WTC11 (cell line): Measurements from ENCODE around the gene OTUD7B. TPM values are rescaled to one million over a fixed set of nuclear protein-coding genes. Genes with fewer than 3 reads are reported as not detected.
A peak's percentile ranks its signal among the peaks of the same experiment; 100 is the strongest.

Experiments used
- ATAC-seq: fragments of 200-7000 bp; cut with Tn5 transposase; 2 replicates; pipeline ENCODE4 v1.10.0; 2021; ENCODE audit warnings: mild to moderate bottlenecking, moderate library complexity
- CTCF ChIA-PET: fragments of 300-600 bp; sonication (Branson Sonifier 250); formaldehyde crosslinking; loops from one replicate; lab custom pipeline; 2021; ENCODE audit warnings: antibody characterized with exemption; lab: Charles Lee
- POLR2A ChIA-PET: fragments of 350-600 bp; sonication (Branson Sonifier 250); formaldehyde crosslinking; loops from one replicate; lab custom pipeline; 2021; ENCODE audit warnings: antibody characterized with exemption; lab: Charles Lee
- DNase-seq: peaks from one replicate; pipeline ENCODE4 v3.0.0; 2021; ENCODE audit warnings: low spot score
- H3K27ac Mint-ChIP-seq: 2 replicates; pipeline ENCODE4 v1.8.0; 2021; ENCODE audit warnings: mixed read lengths
- H3K27me3 Mint-ChIP-seq: 2 replicates; pipeline ENCODE4 v1.8.0; 2021; ENCODE audit warnings: low read depth, mild to moderate bottlenecking, moderate library complexity, mixed read lengths
- H3K36me3 Mint-ChIP-seq: 2 replicates; pipeline ENCODE4 v1.8.0; 2021; ENCODE audit warnings: mixed read lengths
- H3K4me1 Mint-ChIP-seq: 2 replicates; pipeline ENCODE4 v1.8.0; 2022; ENCODE audit warnings: mixed read lengths
- H3K4me3 Mint-ChIP-seq: 2 replicates; pipeline ENCODE4 v1.8.0; 2021; ENCODE audit warnings: mild to moderate bottlenecking, moderate library complexity, mixed read lengths
- H3K9me3 Mint-ChIP-seq: 2 replicates; pipeline ENCODE4 v1.8.0; 2021; ENCODE audit warnings: mixed read lengths
- AR ChIP-seq: fragments of 250-450 bp; sonication (Bioruptor Pico); IDR thresholded peaks from 2 replicates; pipeline ENCODE4 v1.9.0; 2021; ENCODE audit warnings: mild to moderate bottlenecking
- CBFB ChIP-seq: sonication (generic); formaldehyde crosslinking; IDR thresholded peaks from 2 replicates; pipeline ENCODE4 v1.8.1; 2022; ENCODE audit warnings: mild to moderate bottlenecking, low read depth, missing genetic modification reagents
- ERG ChIP-seq: fragments of 250-450 bp; sonication (Bioruptor Pico); IDR thresholded peaks from 2 replicates; pipeline ENCODE4 v1.8.0; 2021; ENCODE audit warnings: mild to moderate bottlenecking
- ETV6 ChIP-seq: sonication (generic); formaldehyde crosslinking; IDR thresholded peaks from 2 replicates; pipeline ENCODE4 v1.8.1; 2022; ENCODE audit warnings: mild to moderate bottlenecking, missing genetic modification reagents
- FOXJ3 ChIP-seq: sonication (generic); formaldehyde crosslinking; IDR thresholded peaks from 2 replicates; pipeline ENCODE4 v1.9.0; 2021; ENCODE audit warnings: missing genetic modification reagents, mild to moderate bottlenecking, borderline replicate concordance
- GRHL2 ChIP-seq: fragments of 250-450 bp; sonication (Bioruptor Pico); IDR thresholded peaks from 2 replicates; pipeline ENCODE4 v1.8.0; 2022; ENCODE audit warnings: mild to moderate bottlenecking, moderate library complexity; ENCODE audit not compliant: insufficient replicate concordance, severe bottlenecking
- JAZF1 ChIP-seq: fragments of 250-450 bp; sonication (Bioruptor Pico); IDR thresholded peaks from 2 replicates; pipeline ENCODE4 v1.9.0; 2021; ENCODE audit warnings: moderate library complexity, mild to moderate bottlenecking, inconsistent platforms
- JUN ChIP-seq: sonication (generic); formaldehyde crosslinking; IDR thresholded peaks from 2 replicates; pipeline ENCODE4 v1.8.0; 2023; ENCODE audit warnings: mild to moderate bottlenecking, missing genetic modification reagents
- NR2C2 ChIP-seq: sonication (generic); formaldehyde crosslinking; IDR thresholded peaks from 2 replicates; pipeline ENCODE4 v1.8.0; 2022; ENCODE audit warnings: mild to moderate bottlenecking, missing genetic modification reagents
- PREB ChIP-seq: sonication (generic); formaldehyde crosslinking; IDR thresholded peaks from 2 replicates; pipeline ENCODE4 v1.8.1; 2022; ENCODE audit warnings: mild to moderate bottlenecking, missing genetic modification reagents, moderate library complexity, borderline replicate concordance
- RORB ChIP-seq: fragments of 250-450 bp; sonication (Bioruptor Pico); IDR thresholded peaks from 2 replicates; pipeline ENCODE4 v1.9.0; 2021; ENCODE audit warnings: mild to moderate bottlenecking
- SMAD3 ChIP-seq: sonication (generic); formaldehyde crosslinking; IDR thresholded peaks from 2 replicates; pipeline ENCODE4 v1.8.0; 2022; ENCODE audit warnings: missing genetic modification reagents, mild to moderate bottlenecking, borderline replicate concordance
- SMAD4 ChIP-seq: sonication (generic); formaldehyde crosslinking; IDR thresholded peaks from 2 replicates; pipeline ENCODE4 v1.8.0; 2022; ENCODE audit warnings: mild to moderate bottlenecking, missing genetic modification reagents
- TEAD1 ChIP-seq: sonication (generic); formaldehyde crosslinking; IDR thresholded peaks from 2 replicates; pipeline ENCODE4 v1.8.0; 2022; ENCODE audit warnings: mild to moderate bottlenecking, missing genetic modification reagents
- ZNF317 ChIP-seq: sonication (generic); formaldehyde crosslinking; IDR thresholded peaks from 2 replicates; pipeline ENCODE4 v1.8.1; 2023; ENCODE audit warnings: low read depth, mild to moderate bottlenecking, moderate library complexity, missing genetic modification reagents, borderline replicate concordance
- ZNF396 ChIP-seq: fragments of 250-450 bp; sonication (Bioruptor Pico); IDR thresholded peaks from 2 replicates; pipeline ENCODE4 v1.8.0; 2021; ENCODE audit warnings: mild to moderate bottlenecking, moderate library complexity, borderline replicate concordance
- ZSCAN18 ChIP-seq: fragments of 250-450 bp; sonication (Bioruptor Pico); IDR thresholded peaks from 2 replicates; pipeline ENCODE4 v2.1.2; 2022; ENCODE audit warnings: mild to moderate bottlenecking, moderate library complexity
- total RNA-seq: library from RNA; stranded (reverse); gene quantifications from 3 replicates; pipeline ENCODE4 v1.2.3, GENCODE V29; 2021
- TF ChIP-seq, protein P1 (sequence below): sonication (generic); formaldehyde crosslinking; IDR thresholded peaks from 2 replicates; pipeline ENCODE4 v1.8.1; 2022; ENCODE audit warnings: low read depth, missing genetic modification reagents, borderline replicate concordance
- TF ChIP-seq, protein P2 (sequence below): sonication (generic); formaldehyde crosslinking; IDR thresholded peaks from 2 replicates; pipeline ENCODE4 v1.8.1; 2023; ENCODE audit warnings: mild to moderate bottlenecking, missing genetic modification reagents, borderline replicate concordance
- TF ChIP-seq, protein P3 (sequence below): sonication (generic); formaldehyde crosslinking; conservative IDR thresholded peaks from 2 replicates; pipeline ENCODE4 v1.8.1; 2022; ENCODE audit warnings: mild to moderate bottlenecking, missing genetic modification reagents

OTUD7B gene
- total RNA-seq, 1 experiment from 2014 or later: 21.0 TPM

- TF ChIP-seq ETV6 (CRISPR knock-in tag): no peak
- TF ChIP-seq, protein P1, sequence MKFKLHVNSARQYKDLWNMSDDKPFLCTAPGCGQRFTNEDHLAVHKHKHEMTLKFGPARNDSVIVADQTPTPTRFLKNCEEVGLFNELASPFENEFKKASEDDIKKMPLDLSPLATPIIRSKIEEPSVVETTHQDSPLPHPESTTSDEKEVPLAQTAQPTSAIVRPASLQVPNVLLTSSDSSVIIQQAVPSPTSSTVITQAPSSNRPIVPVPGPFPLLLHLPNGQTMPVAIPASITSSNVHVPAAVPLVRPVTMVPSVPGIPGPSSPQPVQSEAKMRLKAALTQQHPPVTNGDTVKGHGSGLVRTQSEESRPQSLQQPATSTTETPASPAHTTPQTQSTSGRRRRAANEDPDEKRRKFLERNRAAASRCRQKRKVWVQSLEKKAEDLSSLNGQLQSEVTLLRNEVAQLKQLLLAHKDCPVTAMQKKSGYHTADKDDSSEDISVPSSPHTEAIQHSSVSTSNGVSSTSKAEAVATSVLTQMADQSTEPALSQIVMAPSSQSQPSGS (CRISPR knock-in tag): no peak
- no peak for TF ChIP-seq FOXJ3
- no peak for TF ChIP-seq ZNF317 (CRISPR knock-in tag)
- TF ChIP-seq, protein P2, sequence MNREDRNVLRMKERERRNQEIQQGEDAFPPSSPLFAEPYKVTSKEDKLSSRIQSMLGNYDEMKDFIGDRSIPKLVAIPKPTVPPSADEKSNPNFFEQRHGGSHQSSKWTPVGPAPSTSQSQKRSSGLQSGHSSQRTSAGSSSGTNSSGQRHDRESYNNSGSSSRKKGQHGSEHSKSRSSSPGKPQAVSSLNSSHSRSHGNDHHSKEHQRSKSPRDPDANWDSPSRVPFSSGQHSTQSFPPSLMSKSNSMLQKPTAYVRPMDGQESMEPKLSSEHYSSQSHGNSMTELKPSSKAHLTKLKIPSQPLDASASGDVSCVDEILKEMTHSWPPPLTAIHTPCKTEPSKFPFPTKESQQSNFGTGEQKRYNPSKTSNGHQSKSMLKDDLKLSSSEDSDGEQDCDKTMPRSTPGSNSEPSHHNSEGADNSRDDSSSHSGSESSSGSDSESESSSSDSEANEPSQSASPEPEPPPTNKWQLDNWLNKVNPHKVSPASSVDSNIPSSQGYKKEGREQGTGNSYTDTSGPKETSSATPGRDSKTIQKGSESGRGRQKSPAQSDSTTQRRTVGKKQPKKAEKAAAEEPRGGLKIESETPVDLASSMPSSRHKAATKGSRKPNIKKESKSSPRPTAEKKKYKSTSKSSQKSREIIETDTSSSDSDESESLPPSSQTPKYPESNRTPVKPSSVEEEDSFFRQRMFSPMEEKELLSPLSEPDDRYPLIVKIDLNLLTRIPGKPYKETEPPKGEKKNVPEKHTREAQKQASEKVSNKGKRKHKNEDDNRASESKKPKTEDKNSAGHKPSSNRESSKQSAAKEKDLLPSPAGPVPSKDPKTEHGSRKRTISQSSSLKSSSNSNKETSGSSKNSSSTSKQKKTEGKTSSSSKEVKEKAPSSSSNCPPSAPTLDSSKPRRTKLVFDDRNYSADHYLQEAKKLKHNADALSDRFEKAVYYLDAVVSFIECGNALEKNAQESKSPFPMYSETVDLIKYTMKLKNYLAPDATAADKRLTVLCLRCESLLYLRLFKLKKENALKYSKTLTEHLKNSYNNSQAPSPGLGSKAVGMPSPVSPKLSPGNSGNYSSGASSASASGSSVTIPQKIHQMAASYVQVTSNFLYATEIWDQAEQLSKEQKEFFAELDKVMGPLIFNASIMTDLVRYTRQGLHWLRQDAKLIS: no peak
Observed at GRCh38 chr1:149979245-149979971, 31.1 kb downstream of the OTUD7B start (continued).

- CTCF ChIA-PET: no interaction called here
- H3K4me3 Mint-ChIP-seq: no peak overlapping the region
- no peaks in the 10 kb centered on the region; the same call in 1 of the 2 replicates for H3K4me1 Mint-ChIP-seq
- no peaks in the 10 kb centered on the region for H3K27me3 Mint-ChIP-seq
- H3K9me3 Mint-ChIP-seq: no peaks in the 10 kb centered on the region
- peaks cover 20% of the 10 kb centered on the region for H3K36me3 Mint-ChIP-seq
- ATAC-seq: no peak
- H3K27ac Mint-ChIP-seq: peak overlapping the region; percentile 68; the same call in 1 of the 2 replicates
- no peak for DNase-seq
- TF ChIP-seq JUN (CRISPR knock-in tag) (no peak), ERG (CRISPR knock-in tag) (no peak), TEAD1 (no peak), RORB (no peak), JAZF1 (no peak), ZSCAN18 (CRISPR knock-in tag) (no peak), PREB (CRISPR knock-in tag) (no peak), CBFB (CRISPR knock-in tag) (no peak), ZNF396 (CRISPR knock-in tag) (no peak), SMAD3 (CRISPR knock-in tag) (no peak), NR2C2 (no peak), AR (CRISPR knock-in tag) (no peak), SMAD4 (CRISPR knock-in tag) (no peak), GRHL2 (CRISPR knock-in tag) (no peak)
- TF ChIP-seq, protein P3, sequence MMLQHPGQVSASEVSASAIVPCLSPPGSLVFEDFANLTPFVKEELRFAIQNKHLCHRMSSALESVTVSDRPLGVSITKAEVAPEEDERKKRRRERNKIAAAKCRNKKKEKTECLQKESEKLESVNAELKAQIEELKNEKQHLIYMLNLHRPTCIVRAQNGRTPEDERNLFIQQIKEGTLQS (CRISPR knock-in tag): no peak
- TF ChIP-seq, all 79 proteins: peak for 0
- POLR2A ChIA-PET: no interaction called here
Observed at GRCh38 chr1:149978547-149979023, 31.9 kb downstream of the OTUD7B start.
